ENCODE data around the gene SELPLG. TPM values are rescaled to one million over a fixed set of nuclear protein-coding genes. Genes with fewer than 3 reads are reported as not detected.

The SELPLG gene
- total RNA-seq, 2 experiments from 2014 or later = 22.1 to 23.8 TPM

GRCh38 chr12:108670066-108670631, 36.5 kb upstream of the SELPLG start:
- ChIA-PET POLR2A (no interaction called here), CTCF (interaction anchor here (0.6 to 10.9 kb wide), 5 partner anchors 32 to 423 kb away, joined by 3 to 347 read pairs (median 3); partner anchors contain the start of gene ALKBH2)
- Mint-ChIP-seq H3K4me3 (no peak overlapping the region), H3K27me3 (no peaks in the 10 kb centered on the region), H3K4me1 (ENCODE audit: low read depth) (peaks cover 3% of the 10 kb centered on the region), H3K9me3 (no peaks in the 10 kb centered on the region), H3K27ac (no peak overlapping the region), H3K36me3 (ENCODE audit: low read depth) (peaks cover 5% of the 10 kb centered on the region)
- TF ChIP-seq CTCF (IDR thresholded peaks at IDR 0.05) = no peak
- intact Hi-C loops (cut with micrococcal nuclease) = no loop called here
- DNase-seq (no peak), ATAC-seq (no peak)

- ATAC-seq (no peak), DNase-seq (no peak)
- POLR2A ChIA-PET = interaction anchor here (1.3 kb wide), 1 partner anchor 130 kb away, joined by 3 read pairs; no protein-coding TSS in a partner anchor
- Mint-ChIP-seq H3K36me3 (ENCODE audit: low read depth) (peaks cover 2% of the 10 kb centered on the region), H3K4me1 (ENCODE audit: low read depth) (peaks cover 16% of the 10 kb centered on the region), H3K4me3 (no peak overlapping the region), H3K27ac (no peak overlapping the region), H3K27me3 (no peaks in the 10 kb centered on the region), H3K9me3 (no peaks in the 10 kb centered on the region)
- intact Hi-C loops (cut with micrococcal nuclease) = loop anchor here (10.0 kb wide), 1 partner anchor 66 kb away; the partner anchor contains the start of gene CORO1C
- CTCF ChIA-PET = interaction anchor here (0.8 to 10.9 kb wide), 4 partner anchors 51 to 424 kb away, joined by 3 to 347 read pairs (median 3); partner anchors contain the start of gene ALKBH2
- TF ChIP-seq CTCF (IDR thresholded peaks at IDR 0.05) = no peak
Observed at GRCh38 chr12:108668542-108668941, 34.8 kb upstream of the SELPLG start.

GRCh38 chr12:108668063-108668462, 34.4 kb upstream of the SELPLG start:
- TF ChIP-seq CTCF (IDR thresholded peaks at IDR 0.05) = no peak
- ATAC-seq (no peak), DNase-seq (no peak)
- no peaks in the 10 kb centered on the region for H3K9me3 Mint-ChIP-seq
- intact Hi-C loops (cut with micrococcal nuclease) = loop anchor here (10.0 kb wide), 1 partner anchor 67 kb away; the partner anchor contains the start of gene CORO1C
- ChIA-PET CTCF (interaction anchor here (0.8 to 10.9 kb wide), 3 partner anchors 50 to 283 kb away, joined by 3 to 347 read pairs (median 3); no protein-coding TSS in a partner anchor), POLR2A (interaction anchor here (1.3 kb wide), 1 partner anchor 130 kb away, joined by 3 read pairs; no protein-coding TSS in a partner anchor)
- H3K27ac Mint-ChIP-seq = no peak overlapping the region
- peaks cover 2% of the 10 kb centered on the region for H3K36me3 Mint-ChIP-seq (ENCODE audit: low read depth)
- H3K4me1 Mint-ChIP-seq (ENCODE audit: low read depth) = peaks cover 19% of the 10 kb centered on the region
- H3K27me3 Mint-ChIP-seq = no peaks in the 10 kb centered on the region
- no peak overlapping the region for H3K4me3 Mint-ChIP-seq

- no peak for TF ChIP-seq CTCF (IDR thresholded peaks at IDR 0.05)
- no peak for DNase-seq
- Mint-ChIP-seq H3K4me3 (no peak overlapping the region), H3K9me3 (no peaks in the 10 kb centered on the region), H3K27me3 (no peaks in the 10 kb centered on the region), H3K4me1 (ENCODE audit: low read depth) (peaks cover 19% of the 10 kb centered on the region), H3K27ac (no peak overlapping the region), H3K36me3 (ENCODE audit: low read depth) (no peaks in the 10 kb centered on the region)
- POLR2A ChIA-PET = no interaction called here
- intact Hi-C loops (cut with micrococcal nuclease) = loop anchor here (10.0 kb wide), 1 partner anchor 67 kb away; the partner anchor contains the start of gene CORO1C
- CTCF ChIA-PET = interaction anchor here (1.1 to 10.9 kb wide), 4 partner anchors 49 to 136 kb away, joined by 3 to 347 read pairs (median 6); no protein-coding TSS in a partner anchor
- no peak for ATAC-seq
Observed at GRCh38 chr12:108667349-108667748, 33.7 kb upstream of the SELPLG start.

GRCh38 chr12:108666401-108666881, 32.7 kb upstream of the SELPLG start:
- Mint-ChIP-seq H3K4me3 (no peak overlapping the region), H3K4me1 (ENCODE audit: low read depth) (peaks cover 19% of the 10 kb centered on the region), H3K27ac (no peak overlapping the region), H3K9me3 (no peaks in the 10 kb centered on the region), H3K27me3 (no peaks in the 10 kb centered on the region), H3K36me3 (ENCODE audit: low read depth) (no peaks in the 10 kb centered on the region)
- TF ChIP-seq CTCF (IDR thresholded peaks at IDR 0.05) = no peak
- POLR2A ChIA-PET = no interaction called here
- no peak for DNase-seq
- intact Hi-C loops (cut with micrococcal nuclease) = loop anchor here (10.0 kb wide), 1 partner anchor 68 kb away; the partner anchor contains the start of gene CORO1C
- CTCF ChIA-PET = interaction anchor here (0.6 to 10.9 kb wide), 13 partner anchors 13 to 284 kb away, joined by 3 to 347 read pairs (median 5); no protein-coding TSS in a partner anchor
- no peak for ATAC-seq

Data from activated CD8-positive, alpha-beta T cell treated with anti-CD3 and anti-CD28 coated beads for 36 hours (primary cell).